Neuronal stem cell (in vitro differentiated cells): ENCODE results near the gene PTPRD.

ENCODE experiments used
- DNase-seq: peaks from one replicate; pipeline ENCODE4 v3.0.0-alpha.2; 2013; ENCODE audit warnings: low spot score
- H2AFZ ChIP-seq: one replicate; pipeline ENCODE4 v1.6.1; 2013; ENCODE audit warnings: mild to moderate bottlenecking, low read length, inconsistent platforms
- H2AK5ac ChIP-seq: 2 replicates; pipeline ENCODE4 v1.6.1; 2013; ENCODE audit warnings: low read depth, mild to moderate bottlenecking, inconsistent platforms, low read length, moderate library complexity, mixed read lengths
- H2BK120ac ChIP-seq: 2 replicates; pipeline ENCODE4 v1.6.1; 2013; ENCODE audit warnings: low read depth, mild to moderate bottlenecking, inconsistent platforms, low read length, moderate library complexity, mixed read lengths
- H2BK12ac ChIP-seq: one replicate; pipeline ENCODE4 v1.6.1; 2013; ENCODE audit warnings: low read length, inconsistent platforms
- H2BK15ac ChIP-seq: 2 replicates; pipeline ENCODE4 v1.6.1; 2013; ENCODE audit warnings: mild to moderate bottlenecking, low read length, inconsistent platforms, mixed read lengths
- H2BK5ac ChIP-seq: one replicate; pipeline ENCODE4 v1.6.1; 2013; ENCODE audit warnings: inconsistent platforms, mild to moderate bottlenecking, low read length, moderate library complexity
- H3K14ac ChIP-seq: one replicate; pipeline ENCODE4 v1.6.1; 2013; ENCODE audit warnings: low read length, inconsistent platforms
- H3K18ac ChIP-seq: 2 replicates; pipeline ENCODE4 v1.6.1; 2013; ENCODE audit warnings: low read length, inconsistent platforms
- H3K23ac ChIP-seq: 2 replicates; pipeline ENCODE4 v1.6.1; 2013; ENCODE audit warnings: low read depth, mild to moderate bottlenecking, mixed read lengths, low read length, inconsistent platforms; ENCODE audit not compliant: poor library complexity
- H3K27ac ChIP-seq: replicated peaks from 3 replicates; pipeline ENCODE4 v1.5.1; 2013; ENCODE audit warnings: low read length, inconsistent platforms
- H3K27me3 ChIP-seq, 3 experiments: 2 replicates each; pipeline ENCODE4 v1.6.1; 2013; ENCODE audit warnings: low read length in 3 of 3, mild to moderate bottlenecking in 2 of 3, inconsistent platforms in 1 of 3, low read depth in 1 of 3, mixed read lengths in 1 of 3, moderate library complexity in 1 of 3; ENCODE audit not compliant: control insufficient read depth in 3 of 3, insufficient read depth in 3 of 3
- H3K36me3 ChIP-seq, 2 donors: replicated peaks in 1 of 2; 2 replicates each; pipeline ENCODE4 v1.6.1; 2013; ENCODE audit warnings: low read length in 2 of 2; ENCODE audit not compliant: control insufficient read depth in 2 of 2, insufficient read depth in 2 of 2
- H3K4ac ChIP-seq: 2 replicates; pipeline ENCODE4 v1.6.1; 2013; ENCODE audit warnings: inconsistent platforms, mild to moderate bottlenecking, low read length, moderate library complexity
- H3K4me1 ChIP-seq, 2 donors: 1 replicate in 1 of 2; 2 replicates in 1 of 2; pipeline ENCODE4 v1.6.1; 2013; ENCODE audit warnings: low read length in 2 of 2, low read depth in 1 of 2; ENCODE audit not compliant: control insufficient read depth in 2 of 2, insufficient read depth in 1 of 2
- H3K4me2 ChIP-seq: one replicate; pipeline ENCODE4 v1.6.1; 2013; ENCODE audit warnings: mild to moderate bottlenecking, low read length, inconsistent platforms; ENCODE audit not compliant: insufficient read depth, poor library complexity, severe bottlenecking
- H3K4me3 ChIP-seq, 2 donors: 2 replicates each; pipeline ENCODE4 v1.5.1; 2013; ENCODE audit warnings: low read length in 2 of 2, mild to moderate bottlenecking in 2 of 2, inconsistent platforms in 1 of 2, moderate library complexity in 1 of 2
- H3K79me1 ChIP-seq: one replicate; pipeline ENCODE4 v1.6.1; 2013; ENCODE audit warnings: low read depth, mild to moderate bottlenecking, inconsistent platforms, low read length, moderate library complexity
- H3K9ac ChIP-seq: one replicate; pipeline ENCODE4 v1.6.1; 2013; ENCODE audit warnings: mild to moderate bottlenecking, low read depth, low read length, inconsistent platforms; ENCODE audit not compliant: poor library complexity
- H3K9me3 ChIP-seq, 2 donors: replicated peaks in 1 of 2; 2 replicates each; pipeline versions ENCODE3 to v1.6.1; 2013; ENCODE audit warnings: low read length in 2 of 2, mild to moderate bottlenecking in 2 of 2, inconsistent platforms in 1 of 2, low read depth in 1 of 2, mixed read lengths in 1 of 2, moderate library complexity in 1 of 2; ENCODE audit not compliant: control insufficient read depth in 2 of 2, insufficient read depth in 1 of 2
- H4K8ac ChIP-seq: one replicate; pipeline ENCODE4 v1.6.1; 2013; ENCODE audit warnings: low read depth, mild to moderate bottlenecking, inconsistent platforms, low read length, moderate library complexity
- H4K91ac ChIP-seq: one replicate; pipeline ENCODE4 v1.6.1; 2013; ENCODE audit warnings: low read length, low read depth, mild to moderate bottlenecking, inconsistent platforms; ENCODE audit not compliant: poor library complexity
- WGBS, 2 donors: extraction: QIAGEN DNeasy Blood & Tissue Kit; methylation state at CpG; one replicate each; pipeline ENCODE4 v1.1.7; 2013; ENCODE audit warnings: missing lambda C conversion rate in 2 of 2, mixed read lengths in 1 of 2; ENCODE audit not compliant: insufficient read length in 2 of 2, insufficient replicate concordance in 1 of 2; ENCODE audit errors: extremely low coverage in 2 of 2; 5-methylcytosine and 5-hydroxymethylcytosine counted together

PTPRD gene

DNA sequence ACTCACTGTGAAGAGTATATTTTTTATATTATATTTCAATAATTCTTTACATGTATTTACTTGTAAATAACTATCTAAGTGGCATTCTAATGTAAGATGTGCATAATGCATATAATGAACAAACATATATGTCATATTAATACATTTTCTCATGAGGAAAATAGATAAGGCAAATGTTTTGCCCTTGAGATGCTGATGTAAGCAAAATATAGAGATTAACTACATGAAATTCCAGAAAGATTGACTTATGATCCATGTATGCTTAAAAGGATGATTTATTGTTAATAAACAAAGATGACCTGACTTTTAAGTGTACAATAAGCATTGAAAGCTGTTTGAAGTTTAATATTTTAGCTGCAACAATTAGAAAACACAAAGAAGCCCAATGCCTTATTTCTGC, 559.9 kb downstream of the PTPRD start:
- Histone ChIP-seq H2AFZ (no peak overlapping the region), H3K36me3 (no peaks in the 10 kb centered on the region), H3K4me3 (no peak overlapping the region), H2BK5ac (no peak overlapping the region), H3K14ac (no peak overlapping the region), H3K4me2 (no peak overlapping the region), H4K8ac (no peak overlapping the region), H3K23ac (no peak overlapping the region), H2BK120ac (no peak overlapping the region), H3K4me1 (peaks cover 0 to 4% of the 10 kb centered on the region in 2 donors), H3K9me3 (no peaks in the 10 kb centered on the region), H2BK15ac (no peak overlapping the region), H2BK12ac (no peak overlapping the region), H2AK5ac (no peak overlapping the region), H3K9ac (no peak overlapping the region), H3K79me1 (no peaks in the 10 kb centered on the region), H3K27ac (no peak overlapping the region), H3K27me3 (no peaks in the 10 kb centered on the region), H3K18ac (no peak overlapping the region), H3K4ac (no peak overlapping the region), H4K91ac (no peak overlapping the region)
- no peak for DNase-seq

DNA sequence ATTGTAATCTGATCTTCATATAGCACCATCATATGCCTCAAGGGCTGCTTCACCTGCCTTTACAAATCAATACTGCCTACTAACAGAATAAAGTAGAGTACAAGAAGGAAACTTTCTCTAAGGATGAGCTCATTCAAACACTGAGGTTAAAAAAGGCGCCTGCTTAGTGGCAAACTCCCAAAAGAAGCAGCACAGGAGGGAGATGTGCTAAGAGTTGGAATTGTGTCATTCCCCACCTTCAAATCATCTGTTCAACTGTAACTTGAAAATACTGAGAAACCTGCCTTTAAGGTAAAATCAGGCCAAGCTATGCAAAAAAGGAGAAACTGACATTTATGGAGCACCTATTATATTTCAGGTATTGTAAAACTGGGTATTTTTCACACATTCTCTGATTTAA, 560.6 kb downstream of the PTPRD start:
- no peak overlapping the region for H3K4me3 ChIP-seq
- no peak overlapping the region for H4K8ac ChIP-seq
- DNase-seq: no peak
- no peak overlapping the region for H2BK12ac ChIP-seq
- H2BK120ac ChIP-seq: no peak overlapping the region
- H3K18ac ChIP-seq: no peak overlapping the region
- no peak overlapping the region for H3K4ac ChIP-seq
- H2AK5ac ChIP-seq: no peak overlapping the region
- H3K4me1 ChIP-seq: peaks cover 0 to 4% of the 10 kb centered on the region in 2 donors
- H3K23ac ChIP-seq: no peak overlapping the region
- H3K9me3 ChIP-seq: no peaks in the 10 kb centered on the region
- no peaks in the 10 kb centered on the region for H3K79me1 ChIP-seq
- H3K27ac ChIP-seq: no peak overlapping the region
- no peak overlapping the region for H4K91ac ChIP-seq
- no peak overlapping the region for H3K9ac ChIP-seq
- H3K36me3 ChIP-seq: no peaks in the 10 kb centered on the region
- H2AFZ ChIP-seq: no peak overlapping the region
- H2BK5ac ChIP-seq: no peak overlapping the region
- no peak overlapping the region for H3K14ac ChIP-seq
- no CpG with 5 or more reads among the region's 1 CpG for WGBS, 2 donors
- no peak overlapping the region for H3K4me2 ChIP-seq
- H2BK15ac ChIP-seq: no peak overlapping the region
- H3K27me3 ChIP-seq: no peaks in the 10 kb centered on the region

DNA sequence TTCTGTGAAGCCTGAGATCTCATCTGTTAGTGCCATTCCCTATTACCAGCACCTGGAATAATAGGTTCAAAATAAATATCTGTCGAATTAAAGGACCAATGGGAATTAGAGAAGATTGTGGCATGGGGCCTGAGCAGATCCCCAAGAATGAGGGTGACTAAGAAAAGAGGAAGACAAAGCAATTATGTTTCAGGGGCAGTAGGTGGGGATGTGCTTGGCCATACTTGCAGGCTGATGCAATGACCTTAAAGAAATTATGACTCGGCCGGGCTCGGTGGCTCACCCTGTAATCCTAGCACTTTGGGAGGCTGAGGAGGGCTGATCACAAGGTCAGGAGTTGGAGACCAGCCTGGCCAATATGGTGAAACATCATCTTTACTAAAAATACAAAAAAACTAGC, 562.8 kb downstream of the PTPRD start:
- Histone ChIP-seq H3K27me3 (no peaks in the 10 kb centered on the region), H2BK12ac (no peak overlapping the region), H3K4me3 (no peak overlapping the region), H4K8ac (no peak overlapping the region), H3K79me1 (no peaks in the 10 kb centered on the region), H3K4me1 (peaks cover 0 to 2% of the 10 kb centered on the region in 2 donors), H3K9ac (no peak overlapping the region), H2BK120ac (no peak overlapping the region), H3K23ac (no peak overlapping the region), H3K14ac (no peak overlapping the region), H4K91ac (no peak overlapping the region), H3K4ac (no peak overlapping the region), H3K27ac (no peak overlapping the region), H2BK5ac (no peak overlapping the region), H2AFZ (no peak overlapping the region), H2BK15ac (no peak overlapping the region), H3K18ac (no peak overlapping the region), H2AK5ac (no peak overlapping the region), H3K9me3 (no peaks in the 10 kb centered on the region), H3K36me3 (no peaks in the 10 kb centered on the region), H3K4me2 (no peak overlapping the region)
- WGBS, 2 donors: no CpG with 5 or more reads among the region's 4 CpGs
- DNase-seq: no peak

DNA sequence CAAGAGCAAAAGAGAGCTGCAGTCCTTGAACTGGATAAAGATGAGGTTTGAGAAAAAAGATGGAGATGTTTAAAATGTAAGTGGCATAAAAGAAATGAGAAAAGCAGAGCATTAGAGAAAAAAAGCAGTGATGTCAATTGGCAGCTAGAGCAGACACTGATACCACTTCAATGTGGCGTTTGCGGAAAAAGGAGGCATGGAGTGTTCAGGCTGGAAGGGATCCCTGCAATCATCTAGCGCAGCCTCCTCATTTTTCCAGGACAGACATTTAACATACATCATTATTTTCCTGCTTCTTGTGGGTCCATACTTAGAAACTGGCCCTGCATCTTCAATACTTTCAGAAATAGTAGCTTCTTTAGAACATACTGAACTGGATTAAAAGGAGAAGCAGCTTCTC, 563.8 kb downstream of the PTPRD start:
- no peak overlapping the region for H3K4me3 ChIP-seq
- no peak overlapping the region for H2BK5ac ChIP-seq
- WGBS, 2 donors: no CpG with 5 or more reads among the region's 3 CpGs
- H4K91ac ChIP-seq: no peak overlapping the region
- H2AFZ ChIP-seq: peak overlapping the region; percentile 29
- no peaks in the 10 kb centered on the region for H3K9me3 ChIP-seq
- peaks cover 0 to 2% of the 10 kb centered on the region in 2 donors for H3K4me1 ChIP-seq
- no peak for DNase-seq
- H3K9ac ChIP-seq: no peak overlapping the region
- H3K4ac ChIP-seq: no peak overlapping the region
- no peak overlapping the region for H2BK12ac ChIP-seq
- no peaks in the 10 kb centered on the region for H3K79me1 ChIP-seq
- no peaks in the 10 kb centered on the region for H3K36me3 ChIP-seq
- no peak overlapping the region for H2AK5ac ChIP-seq
- no peak overlapping the region for H3K14ac ChIP-seq
- H2BK120ac ChIP-seq: no peak overlapping the region
- no peak overlapping the region for H4K8ac ChIP-seq
- H3K27me3 ChIP-seq: no peaks in the 10 kb centered on the region
- H3K23ac ChIP-seq: no peak overlapping the region
- no peak overlapping the region for H3K18ac ChIP-seq
- H3K27ac ChIP-seq: no peak overlapping the region
- no peak overlapping the region for H2BK15ac ChIP-seq
- H3K4me2 ChIP-seq: no peak overlapping the region
